Osteoblast (primary cell): ENCODE data around the gene CRPPA. TPM values are rescaled to one million over a fixed set of nuclear protein-coding genes. Genes with fewer than 3 reads are reported as not detected.

ENCODE experiments used
- DNase-seq: peaks from one replicate; pipeline ENCODE4 v3.0.0; 2011; ENCODE audit warnings: low spot score, mixed read lengths; ENCODE audit not compliant: insufficient read length; ENCODE audit errors: missing footprints
- H2AFZ ChIP-seq: 2 replicates; pipeline ENCODE4 v1.6.0; 2011; ENCODE audit warnings: mild to moderate bottlenecking, low read length
- H3K27ac ChIP-seq: 2 replicates; pipeline ENCODE4 v1.5.1; 2011; ENCODE audit warnings: mild to moderate bottlenecking, low read depth, low read length, moderate library complexity
- H3K27me3 ChIP-seq: 2 replicates; pipeline ENCODE4 v1.6.0; 2012; ENCODE audit warnings: mild to moderate bottlenecking, control low read depth, inconsistent platforms, low read length, moderate library complexity; ENCODE audit not compliant: insufficient read depth
- H3K36me3 ChIP-seq: 2 replicates; pipeline ENCODE4 v1.5.1; 2011; ENCODE audit warnings: mild to moderate bottlenecking, low read length, control low read depth, moderate library complexity; ENCODE audit not compliant: insufficient read depth
- H3K4me1 ChIP-seq: 2 replicates; pipeline ENCODE4 v1.5.1; 2011; ENCODE audit warnings: mild to moderate bottlenecking, low read length, control low read depth, moderate library complexity; ENCODE audit not compliant: insufficient read depth
- H3K4me2 ChIP-seq: 2 replicates; pipeline ENCODE4 v1.6.0; 2011; ENCODE audit warnings: mild to moderate bottlenecking, low read length; ENCODE audit not compliant: insufficient read depth
- H3K4me3 ChIP-seq: fragments of 200-600 bp; sonication (generic); 3 replicates; pipeline ENCODE4 v1.5.1; 2012; ENCODE audit warnings: mild to moderate bottlenecking, low read length, inconsistent platforms; ENCODE audit not compliant: insufficient read depth
- H3K79me2 ChIP-seq: 2 replicates; pipeline ENCODE4 v1.6.0; 2012; ENCODE audit warnings: mild to moderate bottlenecking, low read length, control low read depth, inconsistent platforms; ENCODE audit not compliant: insufficient read depth
- H3K9me3 ChIP-seq: 2 replicates; pipeline ENCODE4 v1.5.1; 2011; ENCODE audit warnings: low read depth, low read length, control low read depth
- H4K20me1 ChIP-seq: 2 replicates; pipeline ENCODE4 v1.6.0; 2012; ENCODE audit warnings: mild to moderate bottlenecking, low read length, control low read depth; ENCODE audit not compliant: insufficient read depth
- CTCF ChIP-seq: IDR thresholded peaks from 2 replicates; pipeline ENCODE4 v1.5.1; 2011; ENCODE audit warnings: mild to moderate bottlenecking, low read depth, low read length, moderate library complexity; ENCODE audit errors: extremely low read depth
- total RNA-seq: library from RNA; depleted of rRNA; stranded (reverse); fragments of >200 nt; gene quantifications from 2 replicates; pipeline ENCODE4 v1.2.3, GENCODE V29; 2012

Gene CRPPA
- total RNA-seq, 1 donor, result 3.3 TPM

- DNase-seq, result no peak
- H3K4me1 ChIP-seq, result no peaks in the 10 kb centered on the region
- no peak for TF ChIP-seq CTCF
- H2AFZ ChIP-seq, result no peak overlapping the region
- no peaks in the 10 kb centered on the region for H4K20me1 ChIP-seq
- no peak overlapping the region for H3K27ac ChIP-seq
- H3K79me2 ChIP-seq, result no peaks in the 10 kb centered on the region
- peaks cover 10% of the 10 kb centered on the region for H3K9me3 ChIP-seq
- no peak overlapping the region for H3K4me2 ChIP-seq
- no peaks in the 10 kb centered on the region for H3K36me3 ChIP-seq
- H3K27me3 ChIP-seq, result no peaks in the 10 kb centered on the region
- H3K4me3 ChIP-seq, result no peak overlapping the region
Measured at GRCh38 chr7:16398146-16399017, 23.0 kb downstream of the CRPPA start.

DNA sequence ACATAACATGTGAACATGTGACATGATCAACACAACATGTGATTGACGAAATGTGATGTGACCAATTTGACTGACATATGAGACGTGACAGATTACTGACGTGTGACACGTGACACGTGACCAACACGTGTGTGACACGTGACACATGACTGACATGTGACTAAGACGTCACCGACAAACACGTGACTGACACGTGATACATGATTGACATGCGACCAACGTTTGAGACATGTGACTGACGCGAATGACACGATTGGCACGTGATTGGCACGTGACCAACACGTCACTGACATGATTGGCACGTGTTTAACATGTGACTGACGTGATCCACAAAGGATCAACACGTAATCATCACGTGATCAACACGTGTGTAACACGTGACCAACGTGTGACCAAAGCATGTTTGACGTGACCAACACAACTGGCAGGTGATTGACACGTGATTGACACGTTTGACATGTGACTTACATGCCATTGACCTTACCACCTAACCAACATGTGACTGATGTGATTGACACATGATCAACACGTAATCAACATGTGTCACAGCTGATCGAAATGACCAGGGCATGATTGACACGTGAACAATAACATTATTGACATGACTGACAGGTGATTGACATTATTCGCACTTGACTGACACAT lies 23.7 kb downstream of the CRPPA start:
- Histone ChIP-seq H3K4me3 (no peak overlapping the region), H3K79me2 (no peaks in the 10 kb centered on the region), H3K4me1 (no peaks in the 10 kb centered on the region), H2AFZ (no peak overlapping the region), H3K9me3 (peaks cover 10% of the 10 kb centered on the region), H3K27ac (no peak overlapping the region), H4K20me1 (no peaks in the 10 kb centered on the region), H3K27me3 (no peaks in the 10 kb centered on the region), H3K36me3 (no peaks in the 10 kb centered on the region), H3K4me2 (no peak overlapping the region)
- no peak for TF ChIP-seq CTCF
- no peak for DNase-seq

- Histone ChIP-seq H3K4me2 (no peak overlapping the region), H3K27me3 (no peaks in the 10 kb centered on the region), H2AFZ (no peak overlapping the region), H3K9me3 (peaks cover 10% of the 10 kb centered on the region), H3K4me3 (no peak overlapping the region), H3K36me3 (no peaks in the 10 kb centered on the region), H3K27ac (no peak overlapping the region), H4K20me1 (no peaks in the 10 kb centered on the region), H3K79me2 (no peaks in the 10 kb centered on the region), H3K4me1 (no peaks in the 10 kb centered on the region)
- no peak for TF ChIP-seq CTCF
- DNase-seq, result no peak
Measured at GRCh38 chr7:16396766-16397500, 24.4 kb downstream of the CRPPA start.
